Activated CD8-positive, alpha-beta T cell treated with anti-CD3 and anti-CD28 coated beads for 36 hours (primary cell): ENCODE data around the gene ZMYND8. TPM values are rescaled to one million over a fixed set of nuclear protein-coding genes. Genes with fewer than 3 reads are reported as not detected.

Experiments used
- ATAC-seq: fragments of 200-7000 bp; cut with Tn5 transposase; one replicate; pipeline ENCODE4 v1.10.0; 2021; ENCODE audit warnings: mild to moderate bottlenecking, moderate library complexity
- CTCF ChIA-PET: fragments of 350-600 bp; sonication (Branson Sonifier 250); formaldehyde crosslinking; loops from one replicate; lab custom pipeline; 2021; ENCODE audit warnings: antibody characterized with exemption; lab: Charles Lee
- POLR2A ChIA-PET: fragments of 350-600 bp; sonication (Branson Sonifier 250); formaldehyde crosslinking; loops from one replicate; lab custom pipeline; 2021; ENCODE audit warnings: antibody characterized with exemption; lab: Charles Lee
- DNase-seq: peaks from one replicate; pipeline ENCODE4 v3.0.0-alpha.2; 2020
- H3K27ac Mint-ChIP-seq: one replicate; pipeline ENCODE4 v1.8.0; 2021; ENCODE audit warnings: mild to moderate bottlenecking, mixed read lengths
- H3K27me3 Mint-ChIP-seq: one replicate; pipeline ENCODE4 v1.8.0; 2021; ENCODE audit warnings: mixed read lengths
- H3K36me3 Mint-ChIP-seq: one replicate; pipeline ENCODE4 v1.8.0; 2021; ENCODE audit warnings: low read depth, mixed read lengths
- H3K4me1 Mint-ChIP-seq: one replicate; pipeline ENCODE4 v1.8.0; 2021; ENCODE audit warnings: low read depth, mixed read lengths
- H3K4me3 Mint-ChIP-seq: one replicate; pipeline ENCODE4 v1.8.0; 2021; ENCODE audit warnings: mild to moderate bottlenecking, moderate library complexity, mixed read lengths
- H3K9me3 Mint-ChIP-seq: one replicate; pipeline ENCODE4 v1.8.0; 2021; ENCODE audit warnings: mixed read lengths
- CTCF ChIP-seq: fragments of 200-600 bp; IDR thresholded peaks from one replicate; pipeline ENCODE4 v1.8.0; 2022; ENCODE audit warnings: antibody characterized with exemption, mild to moderate bottlenecking
- intact Hi-C: fragments of 100-400 bp; cut with micrococcal nuclease; formaldehyde crosslinking; loops from one replicate; pipeline ENCODE4 v1.10.0; 2022
- total RNA-seq, 2 experiments: library from RNA; stranded (reverse); gene quantifications; one replicate each; pipeline ENCODE4 v1.2.3, GENCODE V29; 2021

Gene ZMYND8
- total RNA-seq, 2 experiments from 2014 or later: 31.9 to 33.4 TPM

- Mint-ChIP-seq H3K9me3 (no peaks in the 10 kb centered on the region), H3K27me3 (no peaks in the 10 kb centered on the region), H3K4me3 (no peak overlapping the region), H3K27ac (no peak overlapping the region), H3K36me3 (peaks cover 44% of the 10 kb centered on the region), H3K4me1 (peaks cover 50% of the 10 kb centered on the region)
- intact Hi-C loops: loop anchor here (5.0 to 10.0 kb wide), 2 partner anchors 76 to 351 kb away; no protein-coding TSS in a partner anchor
- POLR2A ChIA-PET: interaction anchor here (7.2 kb wide), 1 partner anchor 113 kb away, joined by 51 read pairs; no protein-coding TSS in a partner anchor
- CTCF ChIA-PET: interaction anchor here (0.6 to 15.5 kb wide), 8 partner anchors 11 to 350 kb away, joined by 3 to 620 read pairs (median 24); partner anchors contain the start of gene ZMYND8
- no peak for ATAC-seq
- DNase-seq: no peak
- no peak for TF ChIP-seq CTCF
Observed at GRCh38 chr20:47271046-47271615, 85.4 kb downstream of the ZMYND8 start.

DNA sequence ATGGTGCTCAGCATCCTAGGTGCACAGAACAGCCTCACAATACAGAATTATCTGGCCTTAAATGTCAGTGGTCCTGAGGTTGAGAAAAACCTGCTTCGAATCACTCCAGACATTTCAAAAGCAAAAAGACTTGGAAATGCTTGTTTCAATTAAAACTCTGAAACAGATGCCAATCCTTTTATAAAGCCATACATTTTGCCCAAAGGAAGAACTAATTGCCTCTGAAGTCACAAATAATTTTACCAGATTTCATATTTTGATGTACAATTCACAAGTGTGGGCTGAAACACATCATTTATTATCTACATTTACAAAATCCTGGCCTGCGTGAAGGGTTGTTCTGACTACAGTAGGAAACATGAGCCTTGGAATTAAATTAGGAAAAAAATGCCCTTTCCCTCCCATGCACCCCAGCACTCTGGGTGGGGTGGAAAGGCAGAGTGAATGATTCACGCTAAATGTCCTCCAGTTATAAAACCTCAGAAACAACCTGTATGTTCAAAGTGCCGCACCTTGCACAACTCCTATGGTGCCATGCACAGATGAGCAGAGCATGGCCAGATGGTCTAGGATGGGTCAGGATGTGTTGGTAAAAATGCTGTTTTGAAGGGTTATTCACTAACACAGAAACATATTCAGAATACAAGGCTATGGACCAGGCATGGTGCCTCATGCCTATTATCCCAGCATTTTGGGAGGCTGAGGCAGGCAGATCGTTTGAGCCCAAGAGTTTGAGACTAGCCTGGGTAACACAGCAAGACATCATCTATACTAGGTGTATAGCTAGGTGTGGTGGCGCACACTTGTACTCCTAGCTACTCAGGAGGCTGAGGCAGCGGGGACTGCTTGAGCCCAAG, 87.0 kb downstream of the ZMYND8 start:
- Mint-ChIP-seq H3K27me3 (no peaks in the 10 kb centered on the region), H3K36me3 (peaks cover 34% of the 10 kb centered on the region), H3K9me3 (no peaks in the 10 kb centered on the region), H3K4me3 (no peak overlapping the region), H3K4me1 (peaks cover 34% of the 10 kb centered on the region), H3K27ac (no peak overlapping the region)
- TF ChIP-seq CTCF: no peak
- ATAC-seq (no peak), DNase-seq (no peak)
- ChIA-PET POLR2A (interaction anchor here (0.5 to 7.2 kb wide), 4 partner anchors 56 to 1752 kb away, joined by 3 to 51 read pairs (median 3); no protein-coding TSS in a partner anchor), CTCF (interaction anchor here (0.9 to 15.5 kb wide), 3 partner anchors 112 to 352 kb away, joined by 3 to 620 read pairs (median 8); no protein-coding TSS in a partner anchor)
- intact Hi-C loops: loop anchor here (5.0 to 10.0 kb wide), 2 partner anchors 75 to 353 kb away; no protein-coding TSS in a partner anchor

DNA sequence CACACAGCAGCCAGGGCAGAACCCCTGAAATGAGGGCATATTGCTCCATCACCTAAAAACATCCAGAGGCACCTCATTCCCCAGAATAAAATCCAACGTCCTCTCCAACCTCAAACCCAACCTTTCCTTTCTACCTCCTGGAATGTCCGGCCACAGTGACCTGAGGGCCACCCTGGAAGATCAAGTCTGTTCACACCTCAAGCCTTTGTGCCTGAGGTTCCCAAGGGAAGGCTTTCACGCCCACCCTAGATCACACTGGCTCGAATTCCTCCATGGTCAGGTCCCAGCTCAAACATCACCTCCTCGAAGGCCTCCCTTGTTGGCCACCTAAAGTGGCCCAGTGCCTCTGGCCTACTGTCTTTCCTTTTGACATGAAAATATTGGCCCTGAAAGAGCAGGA, 88.9 kb downstream of the ZMYND8 start:
- peaks cover 18% of the 10 kb centered on the region for H3K4me1 Mint-ChIP-seq
- H3K36me3 Mint-ChIP-seq: peaks cover 24% of the 10 kb centered on the region
- no peak for TF ChIP-seq CTCF
- H3K9me3 Mint-ChIP-seq: no peaks in the 10 kb centered on the region
- ATAC-seq (no peak), DNase-seq (no peak)
- ChIA-PET POLR2A (no interaction called here), CTCF (interaction anchor here (2.2 kb wide), 1 partner anchor 116 kb away, joined by 8 read pairs; no protein-coding TSS in a partner anchor)
- H3K27me3 Mint-ChIP-seq: no peaks in the 10 kb centered on the region
- intact Hi-C loops: no loop called here
- no peak overlapping the region for H3K4me3 Mint-ChIP-seq
- H3K27ac Mint-ChIP-seq: peak overlapping the region; percentile 18

DNA sequence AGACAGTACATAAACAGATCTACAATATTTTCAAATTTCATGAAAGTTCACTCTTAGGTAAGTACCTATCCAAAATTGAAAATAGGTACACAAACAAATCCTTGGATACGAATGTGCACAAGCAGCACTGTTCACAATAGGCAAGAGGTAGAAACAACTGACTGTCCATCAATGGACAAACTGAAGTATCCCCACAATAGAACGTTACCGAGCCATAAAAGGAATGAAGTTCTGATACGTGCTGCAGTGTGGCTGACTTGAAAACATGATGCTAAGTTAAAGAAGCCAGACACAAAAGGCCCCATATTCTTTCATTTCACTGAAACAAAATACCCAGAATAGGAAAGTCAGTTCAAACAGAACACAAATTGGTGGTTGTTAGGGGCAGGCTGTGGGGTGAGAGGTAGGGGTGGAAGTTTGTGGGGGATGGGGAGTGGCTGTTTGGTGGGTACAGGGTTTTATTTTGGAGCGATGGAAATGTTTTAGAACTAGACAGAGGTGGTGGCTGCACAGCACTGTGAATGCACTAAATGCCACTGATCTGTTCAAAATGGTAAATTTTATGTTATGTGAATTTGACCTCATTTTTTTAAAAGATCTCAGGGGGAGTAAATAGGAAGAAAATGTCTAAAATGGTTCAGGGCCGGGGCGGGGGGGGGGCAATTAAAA, 89.5 kb downstream of the ZMYND8 start:
- intact Hi-C loops: no loop called here
- no peak overlapping the region for H3K4me3 Mint-ChIP-seq
- POLR2A ChIA-PET: no interaction called here
- CTCF ChIA-PET: interaction anchor here (2.2 kb wide), 1 partner anchor 117 kb away, joined by 8 read pairs; no protein-coding TSS in a partner anchor
- no peaks in the 10 kb centered on the region for H3K27me3 Mint-ChIP-seq
- peaks cover 25% of the 10 kb centered on the region for H3K36me3 Mint-ChIP-seq
- TF ChIP-seq CTCF: no peak
- peaks cover 16% of the 10 kb centered on the region for H3K4me1 Mint-ChIP-seq
- peak overlapping the region; percentile 8 for H3K27ac Mint-ChIP-seq
- no peaks in the 10 kb centered on the region for H3K9me3 Mint-ChIP-seq
- DNase-seq (no peak), ATAC-seq (no peak)
